ENCODE measurements around the gene DNAJC6. TPM values are rescaled to one million over a fixed set of nuclear protein-coding genes. Genes with fewer than 3 reads are reported as not detected.
"Not testable (repeated sequence)": the region's sequence is repeated elsewhere in the genome, so short reads cannot be mapped to it uniquely, and the experiment has no call there.

The DNAJC6 gene
- total and polyA plus RNA-seq, 2 experiments from 2014 or later, result 2.5 to 2.8 TPM

DNA sequence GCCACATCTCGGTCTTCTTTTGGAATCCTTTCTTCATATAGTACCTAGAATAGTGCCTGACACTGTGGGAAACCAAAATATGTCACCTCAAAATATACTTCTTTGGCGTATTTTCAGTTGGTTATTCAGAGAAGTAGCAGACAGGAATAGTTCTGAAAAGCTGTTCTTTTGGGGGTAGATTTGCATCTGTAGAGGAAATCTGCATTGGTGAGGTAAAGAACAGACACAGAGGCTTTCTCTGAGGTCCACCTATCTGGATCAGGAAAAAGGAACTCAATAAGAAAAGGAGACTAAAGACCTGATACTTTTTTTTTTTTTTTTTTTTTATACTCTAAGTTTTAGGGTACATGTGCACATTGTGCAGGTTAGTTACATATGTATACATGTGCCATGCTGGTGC is 134.3 kb downstream of the DNAJC6 start:
- Histone ChIP-seq H3K79me2 (ENCODE audit: insufficient read depth) (no peaks in the 10 kb centered on the region), H3K9me3 (ENCODE audit: low read depth) (no peaks in the 10 kb centered on the region), H3K4me2 (ENCODE audit: unreplicated experiment) (no peak overlapping the region), H3K36me3 (ENCODE audit: low read depth) (no peaks in the 10 kb centered on the region), H3K9me2 (ENCODE audit: insufficient read depth) (no peaks in the 10 kb centered on the region), H2AFZ (no peak overlapping the region), H4K20me1 (ENCODE audit: insufficient read depth) (no peaks in the 10 kb centered on the region), H3K27ac (no peak overlapping the region), H3F3A (ENCODE audit: insufficient read depth) (peaks cover 17% of the 10 kb centered on the region), H3K27me3 (replicated peaks; ENCODE audit: insufficient read depth) (no peaks in the 10 kb centered on the region), H3K4me1 (ENCODE audit: insufficient read depth) (peaks cover 17% of the 10 kb centered on the region), H3K4me3 (no peak overlapping the region), H3K9ac (no peak overlapping the region)
- no peak for DNase-seq
- WGBS, 2 experiments (ENCODE audit: low coverage in 1 of 2, low lambda C conversion rate in 2 of 2, missing lambda C conversion rate in 2 of 2), result 68 to 70% methylated on average over 2 of the region's 2 CpGs
- in situ Hi-C loops (cut with MboI), result no loop called here
- TF ChIP-seq EZH2 (IDR thresholded peaks at IDR 0.05; ENCODE audit: insufficient read depth, poor library complexity, severe bottlenecking) (no peak), EZH2phosphoT487 (IDR thresholded peaks at IDR 0.05; ENCODE audit: insufficient read depth, low read depth) (no peak)

DNA sequence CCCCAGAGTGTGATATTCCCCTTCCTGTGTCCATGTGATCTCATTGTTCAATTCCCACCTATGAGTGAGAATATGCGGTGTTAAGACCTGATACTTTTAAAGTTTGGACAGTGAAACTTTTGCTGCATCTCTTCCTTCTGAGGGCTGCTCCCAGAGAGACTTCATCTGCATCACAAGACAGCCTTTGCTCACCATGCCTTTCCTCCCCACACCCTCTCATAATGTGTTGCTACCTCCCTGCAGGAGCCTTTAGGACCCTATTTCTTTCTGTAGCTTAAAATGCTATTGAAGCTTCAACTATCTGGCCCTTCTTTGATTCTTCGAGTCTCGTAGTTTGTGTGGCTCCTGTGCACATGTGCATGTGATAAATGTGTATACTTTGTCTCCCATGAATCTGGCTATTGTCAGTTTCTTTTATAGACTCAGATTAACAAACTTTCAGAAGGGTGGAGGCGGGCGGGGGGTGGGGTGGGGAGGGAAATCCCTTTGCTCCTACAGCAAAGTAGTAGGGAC is 134.8 kb downstream of the DNAJC6 start:
- H3K36me3 ChIP-seq (ENCODE audit: low read depth), result no peaks in the 10 kb centered on the region
- in situ Hi-C loops (cut with MboI), result no loop called here
- H3K79me2 ChIP-seq (ENCODE audit: insufficient read depth), result no peaks in the 10 kb centered on the region
- peaks cover 17% of the 10 kb centered on the region for H3F3A ChIP-seq (ENCODE audit: insufficient read depth)
- H2AFZ ChIP-seq, result no peak overlapping the region
- H4K20me1 ChIP-seq (ENCODE audit: insufficient read depth), result no peaks in the 10 kb centered on the region
- no peak overlapping the region for H3K9ac ChIP-seq
- no peak overlapping the region for H3K27ac ChIP-seq
- H3K27me3 ChIP-seq (replicated peaks; ENCODE audit: insufficient read depth), result no peaks in the 10 kb centered on the region
- 91 to 95% methylated on average over 5 of the region's 5 CpGs for WGBS, 2 experiments (ENCODE audit: low coverage in 1 of 2, low lambda C conversion rate in 2 of 2, missing lambda C conversion rate in 2 of 2)
- no peaks in the 10 kb centered on the region for H3K9me3 ChIP-seq (ENCODE audit: low read depth)
- TF ChIP-seq EZH2phosphoT487 (IDR thresholded peaks at IDR 0.05; ENCODE audit: insufficient read depth, low read depth) (no peak), EZH2 (IDR thresholded peaks at IDR 0.05; ENCODE audit: insufficient read depth, poor library complexity, severe bottlenecking) (no peak)
- H3K9me2 ChIP-seq (ENCODE audit: insufficient read depth), result no peaks in the 10 kb centered on the region
- no peak overlapping the region for H3K4me2 ChIP-seq (ENCODE audit: unreplicated experiment)
- no peak for DNase-seq
- H3K4me3 ChIP-seq, result no peak overlapping the region
- H3K4me1 ChIP-seq (ENCODE audit: insufficient read depth), result peaks cover 17% of the 10 kb centered on the region

DNA sequence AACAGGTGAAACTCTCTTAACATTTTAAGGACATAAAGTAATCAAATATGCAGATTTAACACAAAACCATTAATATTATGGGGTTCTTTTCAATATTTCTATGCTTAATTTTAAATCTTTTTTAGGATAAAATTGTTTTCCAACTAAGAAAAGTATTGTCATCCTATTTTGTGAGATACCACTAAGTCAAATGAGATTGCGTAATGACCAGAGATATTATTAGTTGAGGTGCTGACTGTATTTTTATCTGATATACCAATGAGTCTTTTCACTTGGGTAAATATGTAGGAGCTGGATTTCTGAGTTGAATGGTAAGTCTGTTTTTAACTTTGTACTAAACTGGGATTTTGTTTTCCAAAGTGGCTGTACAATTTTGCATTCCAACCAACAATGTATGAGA is 136.5 kb downstream of the DNAJC6 start:
- WGBS, 2 experiments (ENCODE audit: low coverage in 1 of 2, low lambda C conversion rate in 2 of 2, missing lambda C conversion rate in 2 of 2), result 97 to 98% methylated on average over 1 of the region's 1 CpG
- in situ Hi-C loops (cut with MboI), result no loop called here
- Histone ChIP-seq H3K4me2 (ENCODE audit: unreplicated experiment) (no peak overlapping the region), H3K27ac (no peak overlapping the region), H3K36me3 (ENCODE audit: low read depth) (no peaks in the 10 kb centered on the region), H3K27me3 (replicated peaks; ENCODE audit: insufficient read depth) (no peaks in the 10 kb centered on the region), H3K9ac (no peak overlapping the region), H3K9me2 (ENCODE audit: insufficient read depth) (no peaks in the 10 kb centered on the region), H3K9me3 (ENCODE audit: low read depth) (no peaks in the 10 kb centered on the region), H3K4me3 (no peak overlapping the region), H3K79me2 (ENCODE audit: insufficient read depth) (no peaks in the 10 kb centered on the region), H3F3A (ENCODE audit: insufficient read depth) (peaks cover 7% of the 10 kb centered on the region; the same call in 1 of the 2 replicates), H4K20me1 (ENCODE audit: insufficient read depth) (no peaks in the 10 kb centered on the region), H3K4me1 (ENCODE audit: insufficient read depth) (peaks cover 10% of the 10 kb centered on the region), H2AFZ (no peak overlapping the region)
- no peak for DNase-seq
- no peak for TF ChIP-seq EZH2 (IDR thresholded peaks at IDR 0.05; ENCODE audit: insufficient read depth, poor library complexity, severe bottlenecking)
- no peak for TF ChIP-seq EZH2phosphoT487 (IDR thresholded peaks at IDR 0.05; ENCODE audit: insufficient read depth, low read depth)

DNA sequence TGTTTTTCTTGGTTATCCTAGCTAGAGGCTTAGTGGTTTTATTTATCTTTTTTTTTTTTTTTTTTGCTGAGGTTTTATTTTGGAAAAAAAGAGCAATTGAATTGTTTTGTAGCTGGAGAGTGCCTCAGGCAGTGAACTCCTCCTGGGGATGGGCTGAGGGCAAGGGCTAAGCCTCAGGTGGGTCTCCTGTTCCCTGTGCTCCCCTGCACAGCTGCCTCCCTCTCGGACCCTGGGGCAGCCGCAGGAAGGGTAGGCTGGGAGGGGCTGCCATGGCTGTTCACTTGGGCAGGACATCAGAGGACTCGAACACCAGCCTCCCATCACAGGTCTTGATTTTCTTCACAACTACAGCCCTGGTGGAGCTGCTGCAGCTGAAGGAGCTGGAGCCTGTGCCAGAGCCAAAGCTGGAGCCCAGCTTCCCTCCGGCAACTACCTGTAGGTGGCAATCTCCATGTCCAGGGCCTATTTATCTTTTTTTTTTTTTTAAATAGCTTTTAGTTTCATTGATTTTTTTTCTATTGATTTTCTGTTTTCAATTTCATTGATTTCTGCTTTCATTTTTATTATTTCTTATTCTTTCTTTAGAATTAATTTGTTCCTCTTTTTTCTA is 140.0 kb downstream of the DNAJC6 start:
- TF ChIP-seq EZH2 (IDR thresholded peaks at IDR 0.05; ENCODE audit: insufficient read depth, poor library complexity, severe bottlenecking) (no peak), EZH2phosphoT487 (IDR thresholded peaks at IDR 0.05; ENCODE audit: insufficient read depth, low read depth) (no peak)
- no peak overlapping the region for H3K4me2 ChIP-seq (ENCODE audit: unreplicated experiment)
- 95 to 99% methylated on average over 4 of the region's 4 CpGs for WGBS, 2 experiments (ENCODE audit: low coverage in 1 of 2, low lambda C conversion rate in 2 of 2, missing lambda C conversion rate in 2 of 2)
- no peaks in the 10 kb centered on the region for H3K27me3 ChIP-seq (replicated peaks; ENCODE audit: insufficient read depth)
- H3F3A ChIP-seq (ENCODE audit: insufficient read depth), result no peaks in the 10 kb centered on the region
- no peak for DNase-seq
- H3K9me2 ChIP-seq (ENCODE audit: insufficient read depth), result no peaks in the 10 kb centered on the region
- no peak overlapping the region for H3K27ac ChIP-seq
- no peak overlapping the region for H3K4me3 ChIP-seq
- in situ Hi-C loops (cut with MboI), result no loop called here
- H3K4me1 ChIP-seq (ENCODE audit: insufficient read depth), result no peaks in the 10 kb centered on the region
- no peaks in the 10 kb centered on the region for H3K36me3 ChIP-seq (ENCODE audit: low read depth)
- no peak overlapping the region for H3K9ac ChIP-seq
- no peak overlapping the region for H2AFZ ChIP-seq
- no peaks in the 10 kb centered on the region for H4K20me1 ChIP-seq (ENCODE audit: insufficient read depth)
- no peaks in the 10 kb centered on the region for H3K79me2 ChIP-seq (ENCODE audit: insufficient read depth)
- H3K9me3 ChIP-seq (ENCODE audit: low read depth), result no peaks in the 10 kb centered on the region

DNA sequence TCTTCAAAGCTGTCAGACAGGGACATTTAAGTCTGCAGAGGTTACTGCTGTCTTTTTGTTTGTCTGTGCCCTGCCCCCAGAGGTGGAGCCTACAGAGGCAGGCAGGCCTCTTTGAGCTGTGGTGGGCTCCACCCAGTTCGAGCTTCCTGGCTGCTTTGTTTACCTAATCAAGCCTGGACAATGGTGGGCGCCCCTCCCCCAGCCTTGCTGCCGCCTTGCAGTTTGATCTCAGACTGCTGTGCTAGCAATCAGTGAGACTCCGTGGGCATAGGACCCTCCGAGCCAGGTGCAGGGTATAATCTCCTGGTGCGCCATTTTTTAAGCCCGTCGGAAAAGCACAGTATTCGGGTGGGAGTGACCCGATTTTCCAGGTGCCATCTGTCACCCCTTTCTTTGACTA is 146.3 kb downstream of the DNAJC6 start:
- H3K9me3 ChIP-seq (ENCODE audit: low read depth), result not testable (repeated sequence)

More for the DNA sequence above, 146.3 kb downstream of the DNAJC6 start:
- H2AFZ ChIP-seq; H3K9me2 ChIP-seq (ENCODE audit: insufficient read depth); DNase-seq; H3K4me1 ChIP-seq (ENCODE audit: insufficient read depth); H3K36me3 ChIP-seq (ENCODE audit: low read depth); H3F3A ChIP-seq (ENCODE audit: insufficient read depth); H3K27ac ChIP-seq; H3K27me3 ChIP-seq (replicated peaks; ENCODE audit: insufficient read depth); H3K4me3 ChIP-seq; H4K20me1 ChIP-seq (ENCODE audit: insufficient read depth); H3K9ac ChIP-seq; H3K4me2 ChIP-seq (ENCODE audit: unreplicated experiment); in situ Hi-C loops (cut with MboI); H3K79me2 ChIP-seq (ENCODE audit: insufficient read depth): not testable (repeated sequence)
- 81 to 82% methylated on average over 10 of the region's 10 CpGs for WGBS, 2 experiments (ENCODE audit: low coverage in 1 of 2, low lambda C conversion rate in 2 of 2, missing lambda C conversion rate in 2 of 2)
